AG04450 (cell line): Measurements from ENCODE around the gene HMMR. TPM values are rescaled to one million over a fixed set of nuclear protein-coding genes. Genes with fewer than 3 reads are reported as not detected.

Experiments used
- CTCF ChIA-PET: fragments of 300-600, 350-600 bp; formaldehyde crosslinking; extraction: SDS; loops from one replicate; lab custom pipeline; 2022; ENCODE audit warnings: antibody characterized with exemption, inconsistent platforms; lab: Charles Lee
- POLR2A ChIA-PET: fragments of 350-600 bp; formaldehyde crosslinking; extraction: SDS; loops from one replicate; lab custom pipeline; 2021; ENCODE audit warnings: antibody characterized with exemption, inconsistent platforms; lab: Yijun Ruan, JAX
- DNase-seq: peaks from one replicate; pipeline ENCODE4 v3.0.0-alpha.2; 2011; ENCODE audit warnings: low read depth, low spot score
- H3K27ac ChIP-seq: one replicate; pipeline ENCODE4 v1.5.1; 2012; ENCODE audit warnings: low read depth, low read length, control low read depth
- H3K27me3 ChIP-seq: one replicate; pipeline ENCODE4 v1.6.0; 2012; ENCODE audit warnings: low read length; ENCODE audit not compliant: control insufficient read depth, insufficient read depth
- H3K4me3 ChIP-seq: 2 replicates; pipeline ENCODE4 v1.5.1; 2011; ENCODE audit warnings: mild to moderate bottlenecking, low read depth, low read length, control low read depth
- H3K9me3 ChIP-seq: 2 replicates; pipeline ENCODE4 v1.5.1; 2012; ENCODE audit warnings: low read length; ENCODE audit not compliant: control insufficient read depth, insufficient read depth
- polyA plus RNA-seq: library from polyadenylated mRNA; depleted of rRNA; stranded (reverse); fragments of >200 nt; gene quantifications from 2 replicates; pipeline ENCODE4 v1.2.3, GENCODE V29; 2011
- TF ChIP-seq, protein P1 (sequence below): IDR thresholded peaks from 2 replicates; pipeline ENCODE4 v1.5.1; 2011; ENCODE audit warnings: low read depth, low read length, control low read depth, inconsistent platforms

The HMMR gene
- polyA plus RNA-seq, 1 experiment, result 12.5 TPM

GRCh38 chr5:163475411-163475810, 15.0 kb downstream of the HMMR start:
- CTCF ChIA-PET, result interaction anchor here (0.7 to 3.9 kb wide), 5 partner anchors 9 to 1068 kb away, joined by 3 to 27 read pairs (median 3); partner anchors contain the start of gene MAT2B
- DNase-seq, result no peak
- TF ChIP-seq, protein P1, sequence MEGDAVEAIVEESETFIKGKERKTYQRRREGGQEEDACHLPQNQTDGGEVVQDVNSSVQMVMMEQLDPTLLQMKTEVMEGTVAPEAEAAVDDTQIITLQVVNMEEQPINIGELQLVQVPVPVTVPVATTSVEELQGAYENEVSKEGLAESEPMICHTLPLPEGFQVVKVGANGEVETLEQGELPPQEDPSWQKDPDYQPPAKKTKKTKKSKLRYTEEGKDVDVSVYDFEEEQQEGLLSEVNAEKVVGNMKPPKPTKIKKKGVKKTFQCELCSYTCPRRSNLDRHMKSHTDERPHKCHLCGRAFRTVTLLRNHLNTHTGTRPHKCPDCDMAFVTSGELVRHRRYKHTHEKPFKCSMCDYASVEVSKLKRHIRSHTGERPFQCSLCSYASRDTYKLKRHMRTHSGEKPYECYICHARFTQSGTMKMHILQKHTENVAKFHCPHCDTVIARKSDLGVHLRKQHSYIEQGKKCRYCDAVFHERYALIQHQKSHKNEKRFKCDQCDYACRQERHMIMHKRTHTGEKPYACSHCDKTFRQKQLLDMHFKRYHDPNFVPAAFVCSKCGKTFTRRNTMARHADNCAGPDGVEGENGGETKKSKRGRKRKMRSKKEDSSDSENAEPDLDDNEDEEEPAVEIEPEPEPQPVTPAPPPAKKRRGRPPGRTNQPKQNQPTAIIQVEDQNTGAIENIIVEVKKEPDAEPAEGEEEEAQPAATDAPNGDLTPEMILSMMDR, result no peak
- H3K9me3 ChIP-seq, result no peaks in the 10 kb centered on the region
- no peak overlapping the region for H3K27ac ChIP-seq
- no peaks in the 10 kb centered on the region for H3K27me3 ChIP-seq
- POLR2A ChIA-PET, result no interaction called here
- no peak overlapping the region for H3K4me3 ChIP-seq

DNA sequence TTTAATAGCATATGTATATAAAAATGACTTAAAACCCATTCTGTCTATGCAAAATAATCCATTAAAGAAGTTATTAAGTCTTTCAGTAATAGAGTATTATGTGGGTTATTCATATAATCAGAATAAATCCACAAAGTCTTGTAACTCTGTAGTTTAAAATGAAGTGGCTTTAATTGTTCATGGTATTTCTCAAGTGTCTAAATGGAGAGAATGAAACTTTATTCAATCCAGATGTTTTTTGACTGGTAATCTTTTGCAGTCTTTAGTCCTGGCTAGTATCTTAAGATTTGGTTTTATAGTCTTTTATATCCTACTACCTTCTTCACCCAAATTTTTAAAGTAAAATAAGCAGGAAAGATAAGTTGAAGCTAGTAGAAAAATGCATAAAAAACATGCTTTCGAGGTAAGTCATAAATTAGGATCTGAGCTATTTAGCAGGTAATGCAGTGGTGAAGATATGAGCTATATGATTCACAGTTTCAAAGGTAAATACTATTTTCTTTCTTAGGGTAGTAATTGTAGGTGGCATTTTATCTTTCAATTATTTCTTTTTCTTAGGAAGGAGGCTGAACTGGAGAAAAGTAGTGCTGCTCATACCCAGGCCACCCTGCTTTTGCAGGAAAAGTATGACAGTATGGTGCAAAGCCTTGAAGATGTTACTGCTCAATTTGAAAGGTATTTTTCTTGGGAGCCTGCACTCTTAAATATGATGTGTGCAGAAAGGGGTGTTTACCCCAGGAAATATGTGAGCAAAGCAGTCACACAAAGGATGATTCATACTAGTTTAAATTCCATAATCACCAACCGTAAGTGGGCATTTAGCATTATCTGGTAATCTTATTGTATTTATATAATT, 17.9 kb downstream of the HMMR start:
- CTCF ChIA-PET, result interaction anchor here (1.1 kb wide), 2 partner anchors 11 to 27 kb away, joined by 3 to 4 read pairs; partner anchors contain the start of gene MAT2B
- TF ChIP-seq, protein P1, result no peak

DNA sequence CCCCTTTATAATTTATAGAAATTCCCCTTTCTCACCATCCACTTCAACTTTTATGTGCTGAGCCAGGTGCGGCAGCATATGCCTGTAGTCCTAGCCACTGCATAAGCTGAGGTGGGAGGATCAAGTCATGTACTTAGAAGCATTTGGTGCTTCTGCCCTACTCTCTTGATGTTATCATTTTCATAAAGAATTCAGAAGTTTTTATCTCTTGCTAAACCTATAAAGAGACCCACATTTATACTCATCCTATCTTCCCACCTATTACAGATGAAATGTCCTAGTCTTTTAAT, 18.5 kb downstream of the HMMR start:
- DNase-seq, result no peak
- no peaks in the 10 kb centered on the region for H3K9me3 ChIP-seq
- TF ChIP-seq, protein P1, result no peak
- CTCF ChIA-PET, result interaction anchor here (1.1 kb wide), 2 partner anchors 10 to 26 kb away, joined by 3 to 4 read pairs; partner anchors contain the start of gene MAT2B
- H3K4me3 ChIP-seq, result no peak overlapping the region
- no peaks in the 10 kb centered on the region for H3K27me3 ChIP-seq
- POLR2A ChIA-PET, result no interaction called here
- H3K27ac ChIP-seq, result no peak overlapping the region

More for the DNA sequence above, 17.9 kb downstream of the HMMR start:
- Histone ChIP-seq H3K9me3 (no peaks in the 10 kb centered on the region), H3K27ac (no peak overlapping the region), H3K27me3 (no peaks in the 10 kb centered on the region), H3K4me3 (no peak overlapping the region)
- DNase-seq, result no peak
- POLR2A ChIA-PET, result no interaction called here

DNA sequence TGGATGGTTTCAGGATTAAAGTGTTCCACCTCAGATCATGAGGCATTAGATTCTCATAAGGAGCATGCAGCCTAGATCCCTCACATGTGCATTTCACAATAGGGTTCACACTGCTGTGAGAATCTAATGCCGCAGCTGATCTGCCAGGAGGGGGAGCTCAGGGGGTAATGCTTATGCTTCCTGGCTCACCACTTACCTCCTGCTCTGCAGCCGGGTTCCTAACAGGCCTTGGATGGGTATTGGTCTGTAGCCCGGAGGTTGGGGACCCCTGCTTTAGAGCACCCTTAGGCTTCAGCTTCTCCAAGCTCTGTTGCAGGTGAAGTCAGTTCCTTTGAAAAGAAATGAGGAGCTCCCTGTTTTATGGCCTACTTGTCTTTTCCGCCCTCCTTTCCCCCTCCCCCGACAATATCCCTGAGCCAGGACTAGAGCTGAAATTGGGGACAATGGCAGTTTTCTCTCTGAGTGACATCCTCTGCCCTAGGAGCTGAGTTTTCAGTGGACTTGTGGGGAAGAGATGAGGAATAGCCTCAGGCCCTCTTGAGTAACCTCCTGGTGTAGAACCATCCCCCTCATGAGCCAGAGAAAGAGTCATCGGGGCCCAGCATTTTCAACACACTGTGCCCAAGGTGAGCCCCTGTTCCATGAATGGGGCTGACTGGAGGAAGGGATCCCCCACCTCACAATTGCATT, 28.8 kb downstream of the HMMR start:
- POLR2A ChIA-PET, result no interaction called here
- TF ChIP-seq, protein P1, result peak; percentile 42
- CTCF ChIA-PET, result interaction anchor here (0.6 to 2.3 kb wide), 8 partner anchors 9 to 81 kb away, joined by 3 to 10 read pairs (median 4); no protein-coding TSS in a partner anchor
- no peak overlapping the region for H3K27ac ChIP-seq
- DNase-seq, result no peak
- H3K4me3 ChIP-seq, result no peak overlapping the region
- H3K27me3 ChIP-seq, result no peaks in the 10 kb centered on the region
- H3K9me3 ChIP-seq, result no peaks in the 10 kb centered on the region

- CTCF ChIA-PET, result interaction anchor here (0.7 to 2.3 kb wide), 6 partner anchors 9 to 20 kb away, joined by 3 to 10 read pairs (median 4); no protein-coding TSS in a partner anchor
- Histone ChIP-seq H3K4me3 (no peak overlapping the region), H3K27me3 (no peaks in the 10 kb centered on the region), H3K27ac (no peak overlapping the region), H3K9me3 (no peaks in the 10 kb centered on the region)
- DNase-seq, result no peak
- POLR2A ChIA-PET, result no interaction called here
- TF ChIP-seq, protein P1, result no peak
These were observed 29.3 kb downstream of the HMMR start for GRCh38 chr5:163489745-163490075.
